Left lung (tissue), 10 donors: ENCODE measurements around the gene IGSF10. TPM values are rescaled to one million over a fixed set of nuclear protein-coding genes. Genes with fewer than 3 reads are reported as not detected.

Experiments used
- ATAC-seq: fragments of 200-7000 bp; cut with Tn5 transposase; one replicate; pipeline ENCODE4 v1.9.1; 2020; ENCODE audit warnings: moderate library complexity
- DNase-seq, 4 donors: peaks; one replicate each; pipeline ENCODE4 v3.0.0-alpha.2; 2013 to 2020
- H3K27ac ChIP-seq, 2 donors: fragments of 200-600 bp; sonication (generic) in 1 of 2; one replicate each; pipeline versions ENCODE4 v1.5.0 to v1.8.0; 2020 to 2021
- H3K27me3 ChIP-seq, 2 donors: fragments of 200-600 bp; sonication (generic) in 1 of 2; one replicate each; pipeline versions ENCODE4 v1.5.0 to v1.8.0; 2020 to 2021
- H3K36me3 ChIP-seq, 2 donors: fragments of 200-600 bp; sonication (generic) in 1 of 2; one replicate each; pipeline versions ENCODE4 v1.5.0 to v1.8.0; 2020 to 2021
- H3K4me1 ChIP-seq, 2 donors: fragments of 200-600 bp; one replicate each; pipeline ENCODE4 v1.8.0; 2021
- H3K4me3 ChIP-seq, 2 donors: fragments of 200-600 bp; sonication (generic) in 1 of 2; one replicate each; pipeline versions ENCODE4 v1.5.0 to v1.8.0; 2020 to 2021; ENCODE audit warnings: mild to moderate bottlenecking in 1 of 2
- H3K9me3 ChIP-seq, 2 donors: fragments of 200-600 bp; sonication (generic) in 1 of 2; one replicate each; pipeline versions ENCODE4 v1.5.0 to v1.8.0; 2020 to 2021
- CTCF ChIP-seq, 2 donors: fragments of 200-600 bp; sonication (generic) in 1 of 2; IDR thresholded peaks; one replicate each; pipeline versions ENCODE4 v1.5.0 to v1.8.0; 2021; ENCODE audit warnings: antibody characterized with exemption in 2 of 2
- intact Hi-C, 2 donors: fragments of 100-400 bp; cut with DNase I; formaldehyde crosslinking; loops; one replicate each; pipeline versions ENCODE4 v1.11.2 to v1.14.2; 2022
- polyA plus RNA-seq, 6 donors: library from polyadenylated mRNA; unstranded; fragments of 120-200 nt; gene quantifications; one replicate each; pipeline ENCODE4 v1.2.1, GENCODE V29; 2013; ENCODE audit not compliant: insufficient read length in 6 of 6
- total RNA-seq, 2 donors: library from RNA; stranded (reverse); fragmentation: NEBNext Ultra II Directional; extraction: Animal tissue kit (Norgen Biotek cat#: 25700); gene quantifications; one replicate each; pipeline ENCODE4 v1.2.1, GENCODE V29; 2021
- donor health status: DM: no; HTN: yes; CAD: no.
- donor health status: DM: no; HTN: no; CAD: no.

The IGSF10 gene
- total and polyA plus RNA-seq, 8 donors = 7.2 to 40.7 (median 29.4) TPM

GRCh38 chr3:151425627-151426340 is 35.1 kb downstream of the IGSF10 start:
- intact Hi-C loops = no loop called here
- H3K4me3 ChIP-seq = no peak overlapping the region
- H3K27me3 ChIP-seq = no peaks in the 10 kb centered on the region
- TF ChIP-seq CTCF (IDR thresholded peaks at IDR 0.05) = no peak
- ATAC-seq (no peak), DNase-seq (no peak)
- H3K36me3 ChIP-seq = no peaks in the 10 kb centered on the region
- no peaks in the 10 kb centered on the region for H3K4me1 ChIP-seq
- H3K27ac ChIP-seq = no peak overlapping the region
- no peaks in the 10 kb centered on the region for H3K9me3 ChIP-seq

GRCh38 chr3:151423091-151423490 is 37.8 kb downstream of the IGSF10 start:
- no peaks in the 10 kb centered on the region for H3K27me3 ChIP-seq
- no peak for ATAC-seq
- H3K36me3 ChIP-seq = no peaks in the 10 kb centered on the region
- no peak overlapping the region for H3K27ac ChIP-seq
- H3K4me3 ChIP-seq = no peak overlapping the region
- intact Hi-C loops = no loop called here
- no peaks in the 10 kb centered on the region for H3K4me1 ChIP-seq
- TF ChIP-seq CTCF (IDR thresholded peaks at IDR 0.05) = no peak
- H3K9me3 ChIP-seq = no peaks in the 10 kb centered on the region
- DNase-seq = no peak

- no peak overlapping the region for H3K4me3 ChIP-seq
- H3K27ac ChIP-seq = no peak overlapping the region
- intact Hi-C loops = no loop called here
- H3K27me3 ChIP-seq = no peaks in the 10 kb centered on the region
- DNase-seq (no peak), ATAC-seq (no peak)
- no peaks in the 10 kb centered on the region for H3K9me3 ChIP-seq
- H3K4me1 ChIP-seq = no peaks in the 10 kb centered on the region
- H3K36me3 ChIP-seq = no peaks in the 10 kb centered on the region
- TF ChIP-seq CTCF (IDR thresholded peaks at IDR 0.05) = no peak
Measured at GRCh38 chr3:151421938-151422337, 38.9 kb downstream of the IGSF10 start.

GRCh38 chr3:151419806-151420205 is 41.1 kb downstream of the IGSF10 start:
- Histone ChIP-seq H3K27me3 (no peaks in the 10 kb centered on the region), H3K36me3 (no peaks in the 10 kb centered on the region), H3K4me1 (no peaks in the 10 kb centered on the region), H3K4me3 (no peak overlapping the region), H3K9me3 (no peaks in the 10 kb centered on the region), H3K27ac (no peak overlapping the region)
- ATAC-seq (no peak), DNase-seq (no peak)
- no peak for TF ChIP-seq CTCF (IDR thresholded peaks at IDR 0.05)
- intact Hi-C loops = no loop called here

GRCh38 chr3:151415289-151415688 is 45.6 kb downstream of the IGSF10 start:
- no peak for ATAC-seq
- Histone ChIP-seq H3K27me3 (no peaks in the 10 kb centered on the region), H3K9me3 (no peaks in the 10 kb centered on the region), H3K4me3 (no peak overlapping the region), H3K36me3 (no peaks in the 10 kb centered on the region), H3K27ac (no peak overlapping the region), H3K4me1 (no peaks in the 10 kb centered on the region)
- no peak for DNase-seq
- TF ChIP-seq CTCF (IDR thresholded peaks at IDR 0.05) = no peak
- intact Hi-C loops = no loop called here
